ENCODE measurements around the gene IL22RA1. TPM values are rescaled to one million over a fixed set of nuclear protein-coding genes. Genes with fewer than 3 reads are reported as not detected.

The IL22RA1 gene
- total RNA-seq, 1 donor = not detected

- no peak for TF ChIP-seq CTCF (IDR thresholded peaks at IDR 0.05; ENCODE audit: insufficient read depth, low read depth, low read length)
- no peak for DNase-seq (ENCODE audit: low read depth)
- no peak overlapping the region for H3K4me3 ChIP-seq (ENCODE audit: low read depth, low read length)
Measured at GRCh38 chr1:24186031-24186710, 43.2 kb upstream of the IL22RA1 start.

GRCh38 chr1:24185076-24185475 lies 42.1 kb upstream of the IL22RA1 start:
- no peak for DNase-seq (ENCODE audit: low read depth)
- H3K4me3 ChIP-seq (ENCODE audit: low read depth, low read length) = no peak overlapping the region
- TF ChIP-seq CTCF (IDR thresholded peaks at IDR 0.05; ENCODE audit: insufficient read depth, low read depth, low read length) = no peak

GRCh38 chr1:24182061-24182460 lies 39.1 kb upstream of the IL22RA1 start:
- no peak overlapping the region for H3K4me3 ChIP-seq (ENCODE audit: low read depth, low read length)
- DNase-seq (ENCODE audit: low read depth) = no peak
- TF ChIP-seq CTCF (IDR thresholded peaks at IDR 0.05; ENCODE audit: insufficient read depth, low read depth, low read length) = no peak

- H3K4me3 ChIP-seq (ENCODE audit: low read depth, low read length) = no peak overlapping the region
- no peak for TF ChIP-seq CTCF (IDR thresholded peaks at IDR 0.05; ENCODE audit: insufficient read depth, low read depth, low read length)
- no peak for DNase-seq (ENCODE audit: low read depth)
Measured at GRCh38 chr1:24181619-24182018, 38.7 kb upstream of the IL22RA1 start.

GRCh38 chr1:24180676-24181075 lies 37.7 kb upstream of the IL22RA1 start:
- H3K4me3 ChIP-seq (ENCODE audit: low read depth, low read length) = no peak overlapping the region
- DNase-seq (ENCODE audit: low read depth) = no peak
- no peak for TF ChIP-seq CTCF (IDR thresholded peaks at IDR 0.05; ENCODE audit: insufficient read depth, low read depth, low read length)

- no peak overlapping the region for H3K4me3 ChIP-seq (ENCODE audit: low read depth, low read length)
- DNase-seq (ENCODE audit: low read depth) = no peak
- no peak for TF ChIP-seq CTCF (IDR thresholded peaks at IDR 0.05; ENCODE audit: insufficient read depth, low read depth, low read length)
Measured at GRCh38 chr1:24179251-24179840, 36.4 kb upstream of the IL22RA1 start.
